ENCODE results near the gene EFNB2.

The EFNB2 gene

DNA sequence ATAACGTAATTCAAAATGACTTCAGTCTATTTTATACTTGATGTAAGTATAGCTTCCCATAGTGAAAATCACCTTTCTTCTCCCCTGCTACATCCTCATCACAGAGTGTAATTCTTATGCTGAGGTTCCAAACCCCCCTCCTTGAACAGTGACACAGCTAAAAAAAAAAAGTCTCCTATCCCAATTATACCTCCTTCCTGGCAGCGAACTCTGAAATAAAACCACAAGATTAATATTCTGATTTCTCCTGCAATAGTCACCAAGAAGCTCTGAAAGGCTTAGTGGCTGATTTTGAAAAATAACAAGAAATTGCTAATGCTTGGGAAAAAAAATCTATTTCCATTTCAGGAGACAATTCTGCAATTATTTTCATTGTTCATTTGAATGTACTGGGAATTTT is 36.3 kb downstream of the EFNB2 start:
- DNase-seq = no peak

DNA sequence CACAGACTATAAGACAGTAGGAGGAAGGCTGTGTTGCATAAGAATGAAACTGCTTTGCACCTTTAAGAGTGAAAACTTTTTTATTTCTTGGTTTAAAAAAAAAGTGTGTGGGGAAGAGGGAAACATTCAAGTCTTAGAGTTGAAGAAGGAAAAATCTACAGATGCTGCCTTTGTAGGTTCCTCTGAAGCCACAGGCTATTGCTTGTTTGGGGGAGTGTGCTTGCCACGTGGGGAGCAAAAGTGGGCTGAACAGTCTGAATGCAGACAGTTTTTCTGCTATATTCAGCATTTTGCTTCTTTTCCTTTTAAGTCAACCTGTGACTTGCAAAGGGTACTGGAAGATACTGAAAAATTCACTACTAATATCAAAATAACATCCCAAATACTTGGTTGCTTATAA is 36.9 kb downstream of the EFNB2 start:
- no peak for DNase-seq

DNA sequence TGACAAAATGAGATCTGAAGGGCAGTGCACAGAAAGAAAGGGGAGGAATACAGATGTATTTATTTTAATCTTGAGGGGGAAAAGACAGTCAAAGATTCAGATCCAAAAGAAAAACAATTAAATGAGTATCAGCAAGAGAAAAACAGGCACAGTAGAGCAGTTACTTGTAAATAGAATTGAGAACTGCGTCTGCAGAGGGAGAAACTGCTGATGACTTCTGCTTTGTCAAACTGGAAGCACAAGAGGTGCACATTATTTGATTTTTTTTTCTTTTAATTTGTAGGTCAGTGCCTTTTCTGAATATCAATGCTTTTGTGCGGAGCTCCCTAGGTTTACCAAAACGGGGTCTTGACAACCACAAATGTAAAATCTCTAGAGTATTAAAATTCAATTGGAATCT is 37.3 kb downstream of the EFNB2 start:
- no peak for DNase-seq

DNA sequence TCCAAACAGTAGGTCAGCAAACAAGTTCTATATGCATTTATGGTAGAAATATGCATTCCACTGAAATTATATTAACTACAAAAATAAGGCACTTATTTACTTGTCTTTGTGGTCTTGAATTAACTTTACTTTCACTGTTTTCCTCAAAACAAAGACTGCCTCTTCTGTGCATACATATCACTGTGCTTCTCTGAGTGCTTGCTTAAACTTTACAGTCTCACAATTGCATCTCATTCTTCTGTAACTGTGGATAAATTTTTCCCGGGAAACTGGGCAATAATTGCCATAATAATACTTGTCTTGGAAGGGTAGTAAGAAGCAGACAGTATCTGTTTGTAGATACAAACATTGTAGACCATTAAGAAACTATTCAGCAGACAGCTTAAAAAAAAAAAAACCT is 38.4 kb downstream of the EFNB2 start:
- no peak for DNase-seq

DNA sequence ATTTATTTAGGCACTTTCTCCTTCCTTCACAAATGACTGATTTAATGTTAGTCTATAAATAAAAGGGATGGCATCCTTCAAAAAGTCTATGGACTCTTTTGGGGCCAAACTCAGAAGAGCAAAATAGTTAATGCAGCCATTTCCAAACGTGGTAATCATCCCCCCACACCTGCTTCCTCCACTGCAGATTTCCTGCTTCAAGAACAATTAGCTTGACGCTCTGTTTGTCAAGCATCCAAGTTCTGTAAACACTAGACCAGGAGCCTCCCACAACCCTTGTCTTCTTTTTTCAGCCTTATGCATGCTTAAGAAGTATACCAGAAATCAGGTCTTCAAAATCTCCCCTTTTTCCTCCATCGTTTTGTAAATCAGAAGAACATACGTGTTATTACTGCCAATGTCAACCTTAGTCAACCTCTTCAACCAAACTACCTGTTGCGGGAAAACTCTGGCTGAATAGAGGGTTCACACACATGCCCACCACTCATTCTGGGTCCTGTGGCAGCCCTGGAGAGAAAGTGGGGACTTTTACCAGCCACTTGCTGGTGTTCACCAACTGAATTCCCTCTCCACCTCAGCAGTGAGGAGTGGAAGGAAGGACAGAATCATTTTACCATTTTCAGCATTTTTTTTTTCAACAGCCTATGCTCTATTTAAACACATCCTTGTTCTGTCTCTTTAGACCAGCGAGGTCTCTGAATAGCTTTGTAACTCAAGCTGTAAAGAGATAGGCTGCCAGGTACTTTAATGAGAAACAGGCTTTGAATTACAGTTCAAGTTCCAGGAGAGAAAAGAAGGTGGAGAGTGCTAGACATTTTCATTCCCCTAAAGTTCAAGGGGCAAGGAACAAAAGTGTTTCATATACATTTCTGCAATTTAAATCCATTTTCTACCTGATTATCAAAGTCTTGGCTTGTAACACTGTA is 39.1 kb downstream of the EFNB2 start:
- DNase-seq = peak; percentile 55

DNA sequence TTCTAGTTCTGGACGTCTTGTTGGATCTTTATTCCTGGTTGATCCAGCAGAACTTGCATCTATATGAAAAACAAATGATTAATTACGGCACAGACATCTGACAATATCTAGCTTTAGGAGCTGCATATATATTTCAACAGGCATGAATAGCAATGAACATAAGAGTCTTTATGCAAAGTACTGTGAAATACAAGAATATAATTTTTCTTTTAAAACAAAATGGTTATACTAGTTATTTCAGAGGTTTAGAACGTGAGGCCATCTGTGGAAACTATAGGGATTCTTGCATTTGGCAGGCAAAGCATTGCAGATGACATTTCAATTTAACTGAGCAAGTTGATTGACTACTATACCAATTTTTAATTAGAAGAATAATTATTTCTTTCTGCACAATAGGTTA is 40.5 kb downstream of the EFNB2 start:
- DNase-seq = no peak

DNA sequence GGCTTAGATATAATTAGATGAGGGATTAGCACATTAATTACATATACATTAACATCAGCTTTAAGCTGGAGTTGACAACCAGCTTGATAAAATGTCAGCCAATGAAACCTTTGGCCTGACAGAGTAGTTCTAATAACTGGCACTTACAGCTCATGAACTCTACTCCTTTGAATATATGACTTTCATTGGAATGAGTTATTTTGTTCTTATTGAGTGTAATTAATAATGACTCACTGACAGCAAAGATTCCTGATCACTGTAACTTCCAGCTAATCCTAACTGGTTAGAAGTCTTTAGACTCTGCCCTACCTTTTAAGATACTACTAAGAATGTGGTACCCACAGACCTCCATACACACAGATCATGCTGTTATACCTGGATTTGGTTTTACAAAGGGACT is 41.0 kb downstream of the EFNB2 start:
- no peak for DNase-seq

DNA sequence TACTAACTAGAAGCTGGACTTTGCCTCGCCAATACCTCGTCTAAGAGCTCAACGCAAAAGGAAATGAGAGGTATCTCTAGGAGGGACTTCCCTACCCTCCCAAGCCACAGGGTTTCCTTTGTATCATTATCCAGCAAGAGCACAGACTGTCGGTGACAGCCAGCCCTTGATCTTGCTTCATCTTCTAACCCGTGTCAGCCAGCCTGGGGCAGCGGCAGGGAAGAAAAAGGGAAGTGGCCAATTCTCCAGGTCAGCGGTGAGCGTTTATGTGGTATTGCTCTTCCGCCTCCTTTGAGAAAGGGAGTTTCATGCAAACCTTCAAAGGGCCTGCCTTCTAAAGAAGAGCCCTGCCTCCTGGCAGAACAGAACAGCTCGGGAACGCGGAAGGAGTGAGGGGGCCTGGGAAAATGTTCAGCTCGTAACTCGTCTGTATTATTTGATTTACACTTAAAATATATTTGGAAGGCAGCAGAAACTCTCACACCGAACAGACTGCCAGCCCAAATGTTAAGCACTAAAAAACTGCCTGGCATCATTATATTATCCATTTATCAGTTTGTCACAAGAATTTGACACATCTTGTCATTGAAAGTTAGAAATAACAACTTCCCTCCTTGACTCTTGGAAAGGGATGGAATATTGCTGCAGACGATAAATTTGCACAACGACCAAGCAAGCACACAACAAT is 41.8 kb downstream of the EFNB2 start:
- no peak for DNase-seq

DNA sequence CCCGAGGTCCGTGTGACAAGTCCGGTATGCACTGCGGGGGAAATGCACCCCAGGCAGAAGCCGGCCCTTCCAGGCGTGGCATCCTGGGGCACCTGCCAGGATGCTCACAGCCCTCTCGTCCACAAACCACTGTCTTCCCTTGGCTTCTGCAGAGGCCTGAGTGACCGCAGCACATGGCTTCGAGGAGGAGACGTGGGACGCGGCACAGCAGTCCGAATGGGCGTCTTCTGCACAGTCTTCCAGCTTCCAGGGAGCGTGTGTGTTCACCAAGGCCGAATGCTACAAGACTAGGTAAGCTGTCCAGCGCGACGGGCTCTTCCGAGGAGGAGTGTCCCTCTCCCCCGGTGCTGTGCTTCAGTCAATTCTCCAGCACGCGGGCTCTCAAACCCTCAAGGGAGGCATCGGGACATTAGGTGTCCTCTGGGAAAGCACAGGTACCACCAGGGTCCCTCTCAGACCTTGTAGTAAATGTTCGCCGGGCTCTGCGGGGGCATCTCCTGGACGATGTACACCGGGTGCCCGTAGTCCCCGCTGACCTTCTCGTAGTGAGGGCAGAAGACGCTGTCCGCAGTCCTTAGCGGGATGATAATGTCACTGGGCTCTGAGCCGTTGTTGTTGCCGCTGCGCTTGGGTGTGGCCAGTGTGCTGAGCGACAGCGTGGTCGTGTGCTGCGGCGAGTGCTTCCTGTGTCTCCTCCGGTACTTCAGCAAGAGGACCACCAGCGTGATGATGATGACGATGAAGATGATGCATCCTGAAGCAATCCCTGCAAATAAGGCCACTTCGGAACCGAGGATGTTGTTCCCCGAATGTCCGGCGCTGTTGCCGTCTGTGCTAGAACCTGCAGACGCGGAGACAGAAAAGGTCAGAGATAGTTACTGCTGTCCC is 42.6 kb downstream of the EFNB2 start:
- no peak for DNase-seq

DNA sequence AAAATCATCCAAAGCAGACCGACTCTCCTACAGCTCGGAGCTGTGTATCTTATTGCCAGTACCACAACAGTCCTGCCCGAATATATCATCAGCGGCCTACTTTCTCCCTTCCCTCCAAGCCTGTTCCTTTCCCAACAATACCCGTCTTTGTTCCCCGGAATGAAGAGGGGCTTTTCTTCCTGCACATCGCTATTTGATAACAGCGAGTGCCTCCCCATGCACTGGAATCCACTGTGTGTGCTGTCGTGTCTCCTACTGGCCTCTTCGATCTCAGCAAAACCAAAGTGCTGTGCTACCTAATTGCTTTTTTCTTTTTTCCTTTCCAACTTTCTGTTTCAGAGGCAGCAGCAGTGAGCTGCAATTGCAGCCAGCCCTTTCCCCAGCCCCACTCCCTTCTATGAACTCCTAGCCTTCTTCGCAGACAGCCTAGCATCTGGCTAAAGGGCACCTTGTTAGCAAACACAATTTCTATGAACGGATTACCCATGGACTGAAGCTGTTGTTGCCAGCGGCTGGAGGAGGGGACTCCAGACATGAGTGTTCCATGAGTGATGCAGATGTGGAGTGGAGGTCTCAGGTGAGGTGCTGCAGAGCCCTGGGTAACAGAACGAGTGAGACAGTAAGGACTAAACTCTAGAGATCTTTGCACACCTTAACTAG is 43.4 kb downstream of the EFNB2 start:
- DNase-seq = no peak

DNA sequence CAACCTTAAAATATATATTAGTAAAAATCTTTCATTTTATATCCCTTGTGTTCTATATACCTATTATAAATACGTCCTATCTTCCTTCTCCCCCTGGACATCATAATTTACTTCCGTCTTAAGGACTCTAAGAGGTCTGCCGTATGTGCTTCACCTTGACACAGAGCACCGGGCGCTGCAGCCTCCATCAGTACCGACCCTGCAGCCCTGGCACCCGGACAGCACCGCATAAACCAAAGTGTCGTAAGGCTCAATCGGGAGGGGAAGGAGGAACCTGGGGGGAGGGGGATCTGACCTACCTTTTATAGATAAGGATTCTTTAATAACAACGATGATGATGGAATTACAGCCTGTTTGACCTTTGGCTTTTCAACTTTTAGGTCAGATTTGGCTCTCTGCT is 44.0 kb downstream of the EFNB2 start:
- DNase-seq = no peak

DNA sequence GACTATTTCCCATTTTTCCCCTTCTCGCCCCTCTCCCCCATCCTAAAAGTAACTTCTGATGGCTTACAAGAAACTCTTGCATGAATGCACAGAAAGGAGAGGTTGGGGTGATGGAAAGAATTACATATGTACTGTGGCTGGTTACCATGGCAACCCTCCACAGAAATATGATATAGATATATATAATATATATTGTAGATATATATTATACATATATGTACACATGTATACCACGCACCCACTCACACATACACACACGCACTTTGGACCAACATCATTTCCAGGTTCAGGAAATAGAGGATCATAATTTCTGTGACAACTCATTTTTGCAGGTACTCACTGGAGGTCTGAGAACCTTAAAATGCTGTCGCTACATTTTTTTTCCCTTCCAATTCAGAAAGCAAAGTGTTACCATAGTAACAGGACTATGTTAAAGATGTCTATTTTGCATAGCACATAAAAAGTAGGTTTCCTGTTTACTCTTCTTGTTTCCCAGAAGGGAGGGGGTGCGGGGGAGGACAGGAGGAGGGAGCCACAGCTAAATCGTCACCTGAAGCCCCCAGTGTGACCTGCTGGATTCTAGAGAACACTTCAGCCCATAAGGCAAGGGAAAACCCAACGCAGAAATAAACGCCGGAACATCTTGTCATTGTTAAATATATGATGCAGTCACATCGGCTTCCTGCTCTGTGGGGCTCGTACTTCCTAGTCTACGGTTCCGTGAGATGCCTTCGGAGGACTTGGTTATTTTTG is 44.7 kb downstream of the EFNB2 start:
- no peak for DNase-seq

DNA sequence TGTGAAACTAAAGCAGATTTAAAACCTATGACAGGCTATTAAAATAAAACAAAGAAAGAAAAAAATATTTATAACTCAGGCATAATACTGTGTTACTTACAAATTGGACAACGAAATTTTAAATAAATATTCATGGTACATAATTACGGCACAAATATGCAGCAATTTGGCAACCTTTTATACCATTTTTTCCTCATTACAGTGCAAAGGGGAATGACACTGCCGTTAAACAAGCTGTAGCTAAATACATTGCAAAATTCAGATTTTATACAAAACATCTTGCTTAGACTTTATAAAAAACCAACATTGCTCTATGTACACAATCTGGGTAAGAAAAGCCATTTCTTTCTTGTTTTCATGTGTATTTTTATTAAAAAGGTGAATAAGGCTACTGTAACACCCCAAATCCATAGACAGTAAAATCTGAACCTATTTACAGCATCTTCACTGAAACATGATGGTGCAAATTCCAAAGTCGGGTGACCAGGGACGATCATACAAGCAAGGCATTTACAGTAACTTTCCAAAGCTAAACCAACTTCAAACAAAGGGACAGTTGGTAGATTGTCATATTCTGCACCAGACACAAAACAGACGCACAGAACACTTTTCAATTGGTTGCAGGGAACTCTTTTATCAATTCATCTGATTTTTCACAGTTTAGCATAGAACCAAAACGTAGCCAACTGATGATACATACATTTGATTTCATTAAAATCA is 45.5 kb downstream of the EFNB2 start:
- DNase-seq = no peak

DNA sequence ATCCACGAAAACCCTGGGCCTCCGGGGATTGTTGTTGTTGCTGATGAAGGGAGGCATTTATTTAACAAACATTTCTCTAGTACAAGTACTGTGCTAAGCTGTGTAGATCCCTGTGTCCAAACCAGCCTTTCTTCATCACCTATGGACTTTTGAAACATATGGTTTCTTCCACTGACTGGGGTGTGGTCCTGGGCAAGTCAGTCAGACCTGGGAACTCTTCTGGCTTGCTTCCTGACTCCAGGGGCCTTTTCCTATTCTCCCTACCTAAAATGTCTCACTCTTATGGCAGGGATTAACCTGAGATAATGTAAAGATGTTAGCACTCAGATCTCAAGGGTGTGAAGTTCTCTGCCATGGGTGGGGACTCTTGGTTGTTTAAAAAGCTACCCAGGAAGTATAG is 46.8 kb downstream of the EFNB2 start:
- no peak for DNase-seq

DNA sequence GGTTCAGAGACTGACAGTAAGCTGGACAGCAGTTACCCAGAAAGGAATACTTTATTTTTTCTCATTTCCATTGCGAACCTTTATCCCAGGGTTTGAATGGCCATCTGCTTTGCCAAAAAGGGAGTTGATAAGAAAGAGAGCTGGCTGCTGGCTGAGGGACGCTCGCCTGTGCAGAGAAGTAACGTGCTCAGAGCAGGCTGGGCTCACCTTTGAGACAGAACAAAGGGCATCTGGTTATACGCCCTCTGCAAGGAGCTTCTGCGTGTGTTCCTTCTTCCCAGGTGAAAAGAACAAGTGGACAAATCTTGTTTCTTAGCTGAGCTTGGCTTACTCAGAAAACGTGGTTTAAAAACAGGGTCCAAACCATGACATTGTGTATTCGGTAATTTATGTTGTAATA is 47.4 kb downstream of the EFNB2 start:
- DNase-seq = no peak

DNA sequence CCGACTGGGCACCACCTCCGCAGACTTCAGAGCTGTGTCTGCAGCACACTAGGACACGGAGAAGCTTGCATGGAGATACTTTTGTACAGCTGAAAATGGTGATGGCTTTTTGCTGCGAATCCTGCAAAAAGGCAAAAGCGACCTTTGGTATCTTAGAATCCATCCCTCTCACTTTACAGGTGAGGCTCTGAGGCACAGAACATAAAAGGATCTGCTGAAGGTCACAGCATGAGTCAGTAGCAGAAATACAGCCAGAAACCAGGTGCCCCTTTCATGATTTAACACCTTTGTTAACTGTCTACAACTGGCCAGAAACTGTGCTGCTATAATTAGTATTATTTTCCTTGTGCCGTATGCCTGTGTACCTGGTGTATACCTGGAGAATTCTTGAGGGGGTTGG is 48.3 kb downstream of the EFNB2 start:
- DNase-seq = no peak

DNA sequence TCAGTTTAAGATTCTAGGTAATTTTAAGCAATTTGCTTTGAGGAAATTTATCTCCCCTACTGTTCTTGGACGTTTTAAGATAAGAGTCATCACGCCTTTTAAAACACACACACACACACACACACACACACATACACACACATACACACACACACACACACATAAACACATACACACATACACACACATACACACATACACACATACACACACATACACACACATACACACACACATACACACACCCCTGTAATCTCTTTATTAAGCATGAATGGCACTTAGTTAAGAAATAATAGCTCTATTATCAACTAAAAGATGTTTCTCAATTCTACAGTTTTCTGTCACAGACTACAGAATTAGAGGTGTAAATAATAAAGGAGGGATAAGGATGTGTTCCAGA is 49.2 kb downstream of the EFNB2 start:
- no peak for DNase-seq

DNA sequence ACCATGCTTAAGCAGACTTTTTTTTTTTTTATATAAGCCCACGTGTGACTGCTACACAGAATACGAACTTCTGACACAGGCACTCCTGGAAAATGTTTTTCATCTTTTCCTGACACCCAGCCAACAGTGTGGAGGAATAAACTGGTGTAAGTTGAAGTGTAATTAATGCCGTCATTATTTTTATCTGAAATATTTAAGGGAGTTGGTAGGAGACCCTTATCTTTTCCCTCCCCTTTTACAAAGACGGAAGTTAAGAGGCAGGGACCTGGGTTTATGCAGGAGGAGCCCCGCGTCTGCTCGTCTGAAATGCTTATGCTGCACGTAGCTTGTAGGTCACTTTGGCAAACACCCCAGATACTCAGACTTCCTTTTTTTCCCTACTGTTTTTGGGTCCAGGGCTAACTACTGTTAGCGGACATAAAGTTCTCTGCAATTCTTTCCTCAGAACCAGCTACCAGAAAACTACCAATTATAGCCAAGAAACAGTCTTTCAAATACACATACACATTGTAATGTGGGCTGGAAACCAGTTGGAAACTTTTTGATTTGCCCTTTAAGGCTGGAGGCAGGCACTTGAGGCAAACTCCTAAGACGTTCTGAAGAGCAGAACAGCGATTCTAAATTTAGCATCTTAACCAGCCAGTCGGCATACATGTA is 50.8 kb downstream of the EFNB2 start:
- no peak for DNase-seq

DNA sequence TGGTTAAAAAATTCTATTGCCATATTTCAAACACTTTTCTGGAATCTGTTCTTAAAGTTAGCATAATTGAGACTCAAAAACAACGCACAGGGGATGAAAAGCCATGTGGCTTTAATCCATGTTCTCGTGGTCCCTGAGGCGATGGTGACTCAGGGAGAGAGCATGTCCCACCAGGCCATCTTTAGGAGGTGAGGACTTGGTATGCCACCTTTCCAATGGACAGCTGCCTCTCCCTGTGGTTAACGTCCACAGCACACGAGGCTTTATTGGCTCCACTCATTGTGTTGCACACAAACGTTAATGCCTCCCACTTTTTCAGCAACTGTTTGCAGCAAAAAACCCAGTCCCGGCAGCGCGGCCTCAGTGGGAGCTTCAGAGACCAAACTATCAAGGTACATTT is 51.4 kb downstream of the EFNB2 start:
- no peak for DNase-seq

DNA sequence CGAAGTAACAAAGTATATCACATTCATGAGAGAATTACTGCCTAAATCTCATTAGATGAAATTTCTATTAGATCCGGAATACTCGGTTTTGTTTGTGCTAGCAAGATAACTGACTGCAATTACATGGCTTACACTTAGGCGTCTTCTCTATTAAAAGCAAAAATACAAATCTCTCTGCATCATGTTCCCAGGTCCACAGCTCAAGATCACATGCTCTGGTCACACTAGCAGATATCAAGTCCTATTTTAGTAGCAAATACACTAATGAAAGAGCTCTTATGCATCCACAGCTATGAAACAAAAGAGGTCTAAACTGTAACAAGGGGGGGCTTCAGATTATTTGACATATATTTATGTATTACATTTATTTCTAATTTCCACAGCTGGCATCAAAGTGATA is 53.5 kb downstream of the EFNB2 start:
- no peak for DNase-seq

DNA sequence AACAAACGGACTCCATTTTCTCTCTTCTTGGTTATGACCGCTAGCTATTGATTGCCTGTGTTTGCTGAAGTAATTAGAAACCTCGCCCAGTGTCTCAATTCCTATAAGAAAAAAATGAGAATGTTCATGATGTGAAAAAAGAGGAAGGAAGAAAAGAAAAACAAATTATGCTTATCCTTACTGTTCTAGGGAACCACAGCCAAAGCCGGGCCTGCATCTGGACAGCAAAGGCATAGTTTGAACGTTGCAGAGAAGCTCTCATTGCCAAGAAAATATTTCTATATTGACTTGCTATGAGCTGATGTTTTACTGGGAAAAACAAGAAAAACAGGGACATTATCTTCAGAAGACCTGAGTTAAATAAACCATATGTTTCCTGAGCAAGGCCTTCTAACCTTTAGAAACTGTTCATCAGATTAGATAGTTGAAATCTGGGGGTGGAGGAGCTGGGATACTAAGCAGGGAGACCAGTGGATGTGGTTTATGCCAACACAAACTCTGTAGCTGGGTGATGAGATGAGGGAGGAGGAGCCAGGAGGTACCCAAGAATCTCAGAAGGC is 55.0 kb downstream of the EFNB2 start:
- DNase-seq = no peak

Data from NCI-H1092 treated with DMSO at 0.1 percent for 48 hours (cell line).